GM10248 (cell line): ENCODE data around the gene EFNB2.

Source experiments
- CTCF ChIA-PET: fragments of 300-600 bp; sonication (Branson Sonifier 250); formaldehyde crosslinking; extraction: SDS; loops from one replicate; lab custom pipeline; 2021; ENCODE audit warnings: antibody characterized with exemption; lab: Yijun Ruan, JAX
- POLR2A ChIA-PET: fragments of 350-650 bp; sonication (Branson Sonifier 250); formaldehyde crosslinking; extraction: SDS; loops from one replicate; lab custom pipeline; 2020; ENCODE audit warnings: antibody characterized with exemption; lab: Yijun Ruan, JAX
- DNase-seq: peaks from one replicate; pipeline ENCODE4 v3.0.0; 2012; ENCODE audit errors: extremely low spot score
- CTCF ChIP-seq: IDR thresholded peaks from 2 replicates; pipeline ENCODE4 v1.5.1; 2012; ENCODE audit warnings: mild to moderate bottlenecking, low read depth; ENCODE audit errors: extremely low read depth, missing control alignments, control extremely low read depth

EFNB2 gene

DNA sequence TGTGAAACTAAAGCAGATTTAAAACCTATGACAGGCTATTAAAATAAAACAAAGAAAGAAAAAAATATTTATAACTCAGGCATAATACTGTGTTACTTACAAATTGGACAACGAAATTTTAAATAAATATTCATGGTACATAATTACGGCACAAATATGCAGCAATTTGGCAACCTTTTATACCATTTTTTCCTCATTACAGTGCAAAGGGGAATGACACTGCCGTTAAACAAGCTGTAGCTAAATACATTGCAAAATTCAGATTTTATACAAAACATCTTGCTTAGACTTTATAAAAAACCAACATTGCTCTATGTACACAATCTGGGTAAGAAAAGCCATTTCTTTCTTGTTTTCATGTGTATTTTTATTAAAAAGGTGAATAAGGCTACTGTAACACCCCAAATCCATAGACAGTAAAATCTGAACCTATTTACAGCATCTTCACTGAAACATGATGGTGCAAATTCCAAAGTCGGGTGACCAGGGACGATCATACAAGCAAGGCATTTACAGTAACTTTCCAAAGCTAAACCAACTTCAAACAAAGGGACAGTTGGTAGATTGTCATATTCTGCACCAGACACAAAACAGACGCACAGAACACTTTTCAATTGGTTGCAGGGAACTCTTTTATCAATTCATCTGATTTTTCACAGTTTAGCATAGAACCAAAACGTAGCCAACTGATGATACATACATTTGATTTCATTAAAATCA is 45.5 kb downstream of the EFNB2 start:
- TF ChIP-seq CTCF = no peak
- CTCF ChIA-PET = interaction anchor here (1.3 kb wide), 1 partner anchor 10 kb away, joined by 3 read pairs; no protein-coding TSS in a partner anchor
- no peak for DNase-seq
- POLR2A ChIA-PET = no interaction called here

DNA sequence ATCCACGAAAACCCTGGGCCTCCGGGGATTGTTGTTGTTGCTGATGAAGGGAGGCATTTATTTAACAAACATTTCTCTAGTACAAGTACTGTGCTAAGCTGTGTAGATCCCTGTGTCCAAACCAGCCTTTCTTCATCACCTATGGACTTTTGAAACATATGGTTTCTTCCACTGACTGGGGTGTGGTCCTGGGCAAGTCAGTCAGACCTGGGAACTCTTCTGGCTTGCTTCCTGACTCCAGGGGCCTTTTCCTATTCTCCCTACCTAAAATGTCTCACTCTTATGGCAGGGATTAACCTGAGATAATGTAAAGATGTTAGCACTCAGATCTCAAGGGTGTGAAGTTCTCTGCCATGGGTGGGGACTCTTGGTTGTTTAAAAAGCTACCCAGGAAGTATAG is 46.8 kb downstream of the EFNB2 start:
- CTCF ChIA-PET = interaction anchor here (0.9 to 2.1 kb wide), 3 partner anchors 9 to 18 kb away, joined by 3 to 8 read pairs (median 3); no protein-coding TSS in a partner anchor
- POLR2A ChIA-PET = no interaction called here
- DNase-seq = no peak
- TF ChIP-seq CTCF = no peak

- no peak for DNase-seq
- ChIA-PET POLR2A (no interaction called here), CTCF (interaction anchor here (2.1 kb wide), 1 partner anchor 10 kb away, joined by 8 read pairs; no protein-coding TSS in a partner anchor)
- TF ChIP-seq CTCF = no peak
Measured at GRCh38 chr13:106488076-106488475, 47.4 kb downstream of the EFNB2 start.

DNA sequence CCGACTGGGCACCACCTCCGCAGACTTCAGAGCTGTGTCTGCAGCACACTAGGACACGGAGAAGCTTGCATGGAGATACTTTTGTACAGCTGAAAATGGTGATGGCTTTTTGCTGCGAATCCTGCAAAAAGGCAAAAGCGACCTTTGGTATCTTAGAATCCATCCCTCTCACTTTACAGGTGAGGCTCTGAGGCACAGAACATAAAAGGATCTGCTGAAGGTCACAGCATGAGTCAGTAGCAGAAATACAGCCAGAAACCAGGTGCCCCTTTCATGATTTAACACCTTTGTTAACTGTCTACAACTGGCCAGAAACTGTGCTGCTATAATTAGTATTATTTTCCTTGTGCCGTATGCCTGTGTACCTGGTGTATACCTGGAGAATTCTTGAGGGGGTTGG is 48.3 kb downstream of the EFNB2 start:
- ChIA-PET CTCF (interaction anchor here (2.1 kb wide), 1 partner anchor 11 kb away, joined by 8 read pairs; no protein-coding TSS in a partner anchor), POLR2A (no interaction called here)
- TF ChIP-seq CTCF = no peak
- DNase-seq = no peak

GRCh38 chr13:106486287-106486686 is 49.2 kb downstream of the EFNB2 start:
- no peak for DNase-seq
- POLR2A ChIA-PET = no interaction called here
- no peak for TF ChIP-seq CTCF
- CTCF ChIA-PET = interaction anchor here (0.9 to 2.8 kb wide), 2 partner anchors 11 to 19 kb away, joined by 3 to 10 read pairs; no protein-coding TSS in a partner anchor

DNA sequence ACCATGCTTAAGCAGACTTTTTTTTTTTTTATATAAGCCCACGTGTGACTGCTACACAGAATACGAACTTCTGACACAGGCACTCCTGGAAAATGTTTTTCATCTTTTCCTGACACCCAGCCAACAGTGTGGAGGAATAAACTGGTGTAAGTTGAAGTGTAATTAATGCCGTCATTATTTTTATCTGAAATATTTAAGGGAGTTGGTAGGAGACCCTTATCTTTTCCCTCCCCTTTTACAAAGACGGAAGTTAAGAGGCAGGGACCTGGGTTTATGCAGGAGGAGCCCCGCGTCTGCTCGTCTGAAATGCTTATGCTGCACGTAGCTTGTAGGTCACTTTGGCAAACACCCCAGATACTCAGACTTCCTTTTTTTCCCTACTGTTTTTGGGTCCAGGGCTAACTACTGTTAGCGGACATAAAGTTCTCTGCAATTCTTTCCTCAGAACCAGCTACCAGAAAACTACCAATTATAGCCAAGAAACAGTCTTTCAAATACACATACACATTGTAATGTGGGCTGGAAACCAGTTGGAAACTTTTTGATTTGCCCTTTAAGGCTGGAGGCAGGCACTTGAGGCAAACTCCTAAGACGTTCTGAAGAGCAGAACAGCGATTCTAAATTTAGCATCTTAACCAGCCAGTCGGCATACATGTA is 50.8 kb downstream of the EFNB2 start:
- ChIA-PET POLR2A (no interaction called here), CTCF (interaction anchor here (1.5 to 2.8 kb wide), 2 partner anchors 9 to 24 kb away, joined by 3 to 10 read pairs; no protein-coding TSS in a partner anchor)
- DNase-seq = no peak
- no peak for TF ChIP-seq CTCF
